Naive thymus-derived CD4-positive, alpha-beta T cell (primary cell): Measurements from ENCODE around the gene DLL4. TPM values are rescaled to one million over a fixed set of nuclear protein-coding genes. Genes with fewer than 3 reads are reported as not detected.

Experiments
- ATAC-seq: fragments of 150-1000 bp; cut with Tn5 transposase; 2 replicates; pipeline ENCODE4 v1.10.0; 2021; ENCODE audit warnings: mild to moderate bottlenecking, moderate library complexity
- CTCF ChIA-PET: fragments of 350-600 bp; sonication (Branson Sonifier 250); formaldehyde crosslinking; loops from one replicate; lab custom pipeline; 2021; ENCODE audit warnings: antibody characterized with exemption; lab: Charles Lee
- POLR2A ChIA-PET: fragments of 350-600 bp; sonication (Branson Sonifier 250); formaldehyde crosslinking; loops from one replicate; lab custom pipeline; 2021; ENCODE audit warnings: antibody characterized with exemption, inconsistent platforms; lab: Charles Lee
- DNase-seq, 9 donors: peaks; one replicate each; pipeline versions ENCODE4 v3.0.0 to v3.0.0-alpha.2; 2020 to 2022; ENCODE audit warnings: mixed read lengths in 1 of 9
- H3K27ac ChIP-seq: one replicate; pipeline ENCODE4 v1.7.0; 2013; ENCODE audit warnings: mild to moderate bottlenecking, low read depth, low read length, moderate library complexity
- H3K27me3 ChIP-seq, 2 donors: one replicate each; pipeline ENCODE4 v1.7.0; 2013; ENCODE audit warnings: low read length in 2 of 2, mild to moderate bottlenecking in 2 of 2, moderate library complexity in 2 of 2; ENCODE audit not compliant: control insufficient read depth in 2 of 2, insufficient read depth in 2 of 2
- H3K36me3 ChIP-seq, 3 experiments: 1 replicate in 2 of 3; 2 replicates in 1 of 3; pipeline ENCODE4 v1.7.0; 2013; ENCODE audit warnings: low read length in 3 of 3, mild to moderate bottlenecking in 3 of 3, moderate library complexity in 1 of 3; ENCODE audit not compliant: insufficient read depth in 3 of 3, control insufficient read depth in 2 of 3
- H3K4me1 ChIP-seq, 2 donors: one replicate each; pipeline ENCODE4 v1.7.0; 2013; ENCODE audit warnings: low read length in 2 of 2, mild to moderate bottlenecking in 2 of 2, moderate library complexity in 1 of 2; ENCODE audit not compliant: control insufficient read depth in 2 of 2, insufficient read depth in 2 of 2
- H3K4me3 ChIP-seq: 2 replicates; pipeline ENCODE4 v1.7.0; 2013; ENCODE audit warnings: mild to moderate bottlenecking, low read length
- H3K9me3 ChIP-seq, 3 experiments: 1 replicate in 2 of 3; 2 replicates in 1 of 3; pipeline ENCODE4 v1.7.0; 2013; ENCODE audit warnings: low read length in 3 of 3; ENCODE audit not compliant: control insufficient read depth in 2 of 3
- H3K27ac Mint-ChIP-seq, 9 donors: one replicate each; pipeline ENCODE4 v1.8.0; 2020 to 2022; ENCODE audit warnings: mixed read lengths in 9 of 9, mild to moderate bottlenecking in 8 of 9, moderate library complexity in 5 of 9, inconsistent platforms in 2 of 9
- H3K27me3 Mint-ChIP-seq, 5 donors: one replicate each; pipeline ENCODE4 v1.8.0; 2021 to 2022; ENCODE audit warnings: mixed read lengths in 5 of 5, mild to moderate bottlenecking in 1 of 5
- H3K36me3 Mint-ChIP-seq, 5 donors: one replicate each; pipeline ENCODE4 v1.8.0; 2020 to 2022; ENCODE audit warnings: mixed read lengths in 5 of 5, mild to moderate bottlenecking in 3 of 5, inconsistent platforms in 1 of 5
- H3K4me1 Mint-ChIP-seq, 7 donors: one replicate each; pipeline ENCODE4 v1.8.0; 2020 to 2022; ENCODE audit warnings: mixed read lengths in 7 of 7, mild to moderate bottlenecking in 3 of 7, inconsistent platforms in 1 of 7
- H3K4me3 Mint-ChIP-seq, 10 donors: one replicate each; pipeline ENCODE4 v1.8.0; 2020 to 2022; ENCODE audit warnings: mild to moderate bottlenecking in 10 of 10, mixed read lengths in 10 of 10, moderate library complexity in 6 of 10, inconsistent platforms in 2 of 10
- H3K9me3 Mint-ChIP-seq, 11 donors: one replicate each; pipeline ENCODE4 v1.8.0; 2020 to 2022; ENCODE audit warnings: mixed read lengths in 11 of 11, mild to moderate bottlenecking in 4 of 11, inconsistent platforms in 1 of 11, moderate library complexity in 1 of 11
- intact Hi-C, 2 donors: fragments of 100-400 bp; cut with micrococcal nuclease; formaldehyde crosslinking; loops; one replicate each; pipeline ENCODE4 v1.15.1; 2023
- polyA plus RNA-seq, 2 donors: library from polyadenylated mRNA; unstranded; fragments of 300-500 nt; fragmentation: Illumina TruSeq; gene quantifications; one replicate each; pipeline ENCODE4 v1.2.3, GENCODE V29; 2021
- total RNA-seq, 6 experiments: library from RNA in 5 of 6; stranded (reverse) in 5 of 6; gene quantifications; 1 replicate in 5 of 6; 2 replicates in 1 of 6; pipeline ENCODE4 v1.2.3 and lab custom pipeline; 2021 to 2026

The DLL4 gene
- total and polyA plus RNA-seq, 7 experiments from 2014 or later = not detected

DNA sequence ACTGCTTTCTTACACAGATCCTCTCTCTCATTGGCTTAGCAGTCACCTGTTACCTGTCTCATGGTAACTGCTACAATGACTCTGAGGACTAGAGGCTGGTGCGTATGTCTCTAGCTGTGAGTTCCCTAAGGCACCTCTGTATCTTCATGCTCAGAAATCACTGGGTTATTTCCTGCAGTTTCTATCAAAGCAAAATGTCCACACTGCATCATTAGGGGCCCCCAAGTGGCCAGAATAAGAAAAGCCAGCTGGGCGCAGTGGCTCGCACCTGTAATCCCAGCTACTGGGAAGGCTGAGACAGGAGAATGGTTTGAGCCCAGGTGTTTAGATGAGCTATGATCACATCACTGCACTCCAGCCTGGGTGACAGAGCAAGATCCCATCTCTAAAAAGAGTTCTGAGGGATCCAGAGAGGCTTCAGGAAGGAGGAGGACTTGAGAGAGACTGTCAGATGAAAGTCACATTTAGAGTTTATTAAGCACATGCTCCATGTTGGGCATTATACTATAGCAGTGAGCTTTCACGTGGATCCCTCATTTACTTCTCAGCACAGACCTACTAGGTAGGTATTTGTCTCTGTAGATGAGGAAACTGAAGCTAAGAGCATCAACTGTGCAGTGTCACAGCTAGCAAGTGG, 37.2 kb upstream of the DLL4 start:
- H3K27ac ChIP-seq = no peak overlapping the region
- peaks cover 23 to 37% (median 30%) of the 10 kb centered on the region in 7 donors for H3K4me1 Mint-ChIP-seq
- H3K27ac Mint-ChIP-seq = peak overlapping the region in 3 of 9 donors; percentile 17 to 63 (median 56)
- H3K27me3 Mint-ChIP-seq = peaks cover 0 to 7% (median 0%) of the 10 kb centered on the region in 5 donors
- H3K9me3 Mint-ChIP-seq = no peaks in the 10 kb centered on the region
- H3K4me3 Mint-ChIP-seq = peak overlapping the region in 1 of 10 donors; percentile 7
- H3K36me3 ChIP-seq = peaks cover 0 to 3% (median 0%) of the 10 kb centered on the region in 3 experiments
- H3K27me3 ChIP-seq = no peaks in the 10 kb centered on the region
- no peak for ATAC-seq
- H3K4me3 ChIP-seq = no peak overlapping the region
- no peaks in the 10 kb centered on the region for H3K9me3 ChIP-seq
- intact Hi-C loops = loop anchor here (5.0 to 10.0 kb wide), 3 partner anchors 215 to 327 kb away; partner anchors contain the start of genes CCDC32 (in 1 of the 2), KNL1 (in 1 of the 2) and RPUSD2 (in 1 of the 2)
- no peak for DNase-seq
- H3K4me1 ChIP-seq = peaks cover 17 to 18% of the 10 kb centered on the region in 2 donors
- H3K36me3 Mint-ChIP-seq = no peaks in the 10 kb centered on the region
- POLR2A ChIA-PET = interaction anchor here (0.6 to 1.7 kb wide), 5 partner anchors 33 to 606 kb away, joined by 3 to 6 read pairs (median 3); partner anchors contain the start of genes NUSAP1 and OIP5
- CTCF ChIA-PET = interaction anchor here (0.6 to 4.6 kb wide), 5 partner anchors 18 to 110 kb away, joined by 3 to 49 read pairs (median 3); partner anchors contain the start of gene RHOV

- DNase-seq (no peak), ATAC-seq (no peak)
- Mint-ChIP-seq H3K27ac (peak overlapping the region in 4 of 9 donors; percentile 17 to 46 (median 38)), H3K4me3 (peak overlapping the region in 9 of 10 donors; percentile 5 to 72 (median 42)), H3K4me1 (peaks cover 24 to 43% (median 34%) of the 10 kb centered on the region in 7 donors), H3K27me3 (peaks cover 0 to 7% (median 0%) of the 10 kb centered on the region in 5 donors), H3K36me3 (peaks cover 0 to 5% (median 0%) of the 10 kb centered on the region in 5 donors), H3K9me3 (no peaks in the 10 kb centered on the region)
- H3K27me3 ChIP-seq = no peaks in the 10 kb centered on the region
- peaks cover 17 to 18% of the 10 kb centered on the region in 2 donors for H3K4me1 ChIP-seq
- peaks cover 0 to 9% (median 0%) of the 10 kb centered on the region in 3 experiments for H3K36me3 ChIP-seq
- ChIA-PET CTCF (interaction anchor here (0.6 to 4.6 kb wide), 5 partner anchors 19 to 110 kb away, joined by 3 to 49 read pairs (median 3); partner anchors contain the start of gene RHOV), POLR2A (interaction anchor here (0.6 to 1.7 kb wide), 5 partner anchors 33 to 605 kb away, joined by 3 to 6 read pairs (median 3); partner anchors contain the start of genes NUSAP1 and OIP5)
- H3K4me3 ChIP-seq = no peak overlapping the region
- no peaks in the 10 kb centered on the region for H3K9me3 ChIP-seq
- intact Hi-C loops = loop anchor here (5.0 to 10.0 kb wide), 3 partner anchors 215 to 328 kb away; partner anchors contain the start of genes CCDC32 (in 1 of the 2), KNL1 (in 1 of the 2) and RPUSD2 (in 1 of the 2)
- no peak overlapping the region for H3K27ac ChIP-seq
These were observed 36.6 kb upstream of the DLL4 start for GRCh38 chr15:40892447-40893012.

DNA sequence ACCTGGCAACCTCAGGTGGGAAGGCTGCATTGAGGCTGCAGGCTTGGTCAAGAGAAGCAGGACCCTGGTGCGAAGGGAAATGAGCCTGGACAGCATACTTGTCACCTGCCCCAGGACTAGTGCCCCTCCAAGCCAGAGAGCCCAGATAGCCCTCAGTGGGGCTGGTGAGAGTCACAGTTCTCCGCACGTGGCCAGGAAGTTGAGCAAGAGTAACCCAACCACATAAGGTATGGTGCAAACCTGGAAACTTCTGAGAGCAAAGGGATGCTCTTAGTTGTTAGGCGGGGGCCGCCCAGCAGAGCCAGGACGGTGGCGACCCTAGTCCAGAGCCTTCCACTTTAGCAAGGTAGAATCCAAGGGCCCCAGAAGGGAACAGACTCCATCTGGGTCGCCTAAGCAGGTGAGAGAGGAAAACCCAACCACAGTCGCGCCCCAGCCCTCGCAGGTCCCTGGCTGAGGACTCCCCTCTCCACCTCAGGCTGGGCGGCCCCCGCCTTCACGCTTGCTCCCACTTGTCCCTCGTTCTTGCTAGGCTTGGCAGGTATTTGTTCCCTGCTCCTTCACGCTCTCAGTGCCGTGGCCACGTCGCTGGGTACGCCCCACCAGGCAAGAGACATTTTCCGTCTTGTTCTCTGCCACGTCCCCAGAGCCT, 36.0 kb upstream of the DLL4 start:
- DNase-seq = no peak
- H3K27ac Mint-ChIP-seq = peak overlapping the region in 7 of 9 donors; percentile 46 to 98 (median 96)
- ChIA-PET CTCF (interaction anchor here (0.6 to 5.5 kb wide), 8 partner anchors 8 to 191 kb away, joined by 3 to 101 read pairs (median 4); no protein-coding TSS in a partner anchor), POLR2A (interaction anchor here (1.7 to 2.8 kb wide), 2 partner anchors 35 to 37 kb away, joined by 6 to 29 read pairs; no protein-coding TSS in a partner anchor)
- H3K4me3 ChIP-seq = no peak overlapping the region
- no peaks in the 10 kb centered on the region for H3K27me3 ChIP-seq
- peaks cover 29 to 47% (median 37%) of the 10 kb centered on the region in 7 donors for H3K4me1 Mint-ChIP-seq
- peaks cover 0 to 11% (median 0%) of the 10 kb centered on the region in 3 experiments for H3K36me3 ChIP-seq
- H3K9me3 Mint-ChIP-seq = no peaks in the 10 kb centered on the region
- H3K27ac ChIP-seq = peak overlapping the region; percentile 83
- H3K4me3 Mint-ChIP-seq = peak overlapping the region in 9 of 10 donors; percentile 8 to 99 (median 96)
- H3K36me3 Mint-ChIP-seq = peaks cover 0 to 8% (median 0%) of the 10 kb centered on the region in 5 donors
- no peaks in the 10 kb centered on the region for H3K9me3 ChIP-seq
- H3K4me1 ChIP-seq = peaks cover 17 to 18% of the 10 kb centered on the region in 2 donors
- intact Hi-C loops = loop anchor here (5.0 to 10.0 kb wide), 3 partner anchors 216 to 328 kb away; partner anchors contain the start of genes CCDC32 (in 1 of the 2), KNL1 (in 1 of the 2) and RPUSD2 (in 1 of the 2)
- no peak for ATAC-seq
- H3K27me3 Mint-ChIP-seq = peaks cover 0 to 7% (median 0%) of the 10 kb centered on the region in 5 donors

GRCh38 chr15:40893733-40894680, 35.1 kb upstream of the DLL4 start, which contains the start of gene VPS18:
TSS of gene VPS18 (plus strand) at chr15:40894450. CDS start at chr15:40894769, 319 bp downstream.
- peaks cover 0 to 15% (median 0%) of the 10 kb centered on the region in 5 donors for H3K36me3 Mint-ChIP-seq
- ATAC-seq (peak; percentile 99), DNase-seq (peak; percentile 96 to 99 (median 98))
- H3K9me3 Mint-ChIP-seq = no peaks in the 10 kb centered on the region
- intact Hi-C loops = loop anchor here (1.0 to 10.0 kb wide), 18 partner anchors 10 to 389 kb away; partner anchors contain the start of genes DNAJC17 (in 2 of the 2), RMDN3 (in 2 of the 2), ZFYVE19 (in 2 of the 2) and CCDC32 (in 1 of the 2)
- POLR2A ChIA-PET = interaction anchor here (0.6 to 2.8 kb wide), 11 partner anchors 9 to 650 kb away, joined by 3 to 29 read pairs (median 3); partner anchors contain the start of genes CHP1, DNAJC17, INO80 and RAD51
- H3K4me3 Mint-ChIP-seq = peak within 1 kb of the TSS; percentile 96 to 99 (median 98)
- peaks cover 30 to 47% (median 37%) of the 10 kb centered on the region in 7 donors for H3K4me1 Mint-ChIP-seq
- peaks cover 0 to 19% (median 0%) of the 10 kb centered on the region in 3 experiments for H3K36me3 ChIP-seq
- H3K4me1 ChIP-seq = peaks cover 17 to 18% of the 10 kb centered on the region in 2 donors
- no peaks in the 10 kb centered on the region for H3K9me3 ChIP-seq
- H3K27me3 ChIP-seq = no peaks in the 10 kb centered on the region
- H3K27ac ChIP-seq = peak within 1 kb of the TSS; percentile 83
- H3K27ac Mint-ChIP-seq = peak within 1 kb of the TSS; percentile 87 to 98 (median 96)
- CTCF ChIA-PET = interaction anchor here (0.6 to 5.5 kb wide), 20 partner anchors 9 to 766 kb away, joined by 3 to 101 read pairs (median 4); partner anchors contain the start of genes CHAC1, CHP1, EXD1 and MGA
- peak within 1 kb of the TSS; percentile 94 for H3K4me3 ChIP-seq
- peaks cover 0 to 7% (median 0%) of the 10 kb centered on the region in 5 donors for H3K27me3 Mint-ChIP-seq
